Ureter (tissue), 1 donor: Measurements from ENCODE around the gene TSPAN5. TPM values are rescaled to one million over a fixed set of nuclear protein-coding genes. Genes with fewer than 3 reads are reported as not detected.
"Not testable (repeated sequence)": the region's sequence is repeated elsewhere in the genome, so short reads cannot be mapped to it uniquely, and the experiment has no call there.

Experiments
- DNase-seq: peaks from one replicate; pipeline ENCODE4 v3.0.0-alpha.2; 2020; ENCODE audit warnings: low spot score
- total RNA-seq: library from RNA; stranded (reverse); gene quantifications from one replicate; pipeline ENCODE4 v1.2.4, GENCODE V29; 2023
- donor health status: DM: yes; HTN: yes; CAD: no.

Gene TSPAN5
- total RNA-seq, 1 donor from 2014 or later, result 14.2 TPM

DNA sequence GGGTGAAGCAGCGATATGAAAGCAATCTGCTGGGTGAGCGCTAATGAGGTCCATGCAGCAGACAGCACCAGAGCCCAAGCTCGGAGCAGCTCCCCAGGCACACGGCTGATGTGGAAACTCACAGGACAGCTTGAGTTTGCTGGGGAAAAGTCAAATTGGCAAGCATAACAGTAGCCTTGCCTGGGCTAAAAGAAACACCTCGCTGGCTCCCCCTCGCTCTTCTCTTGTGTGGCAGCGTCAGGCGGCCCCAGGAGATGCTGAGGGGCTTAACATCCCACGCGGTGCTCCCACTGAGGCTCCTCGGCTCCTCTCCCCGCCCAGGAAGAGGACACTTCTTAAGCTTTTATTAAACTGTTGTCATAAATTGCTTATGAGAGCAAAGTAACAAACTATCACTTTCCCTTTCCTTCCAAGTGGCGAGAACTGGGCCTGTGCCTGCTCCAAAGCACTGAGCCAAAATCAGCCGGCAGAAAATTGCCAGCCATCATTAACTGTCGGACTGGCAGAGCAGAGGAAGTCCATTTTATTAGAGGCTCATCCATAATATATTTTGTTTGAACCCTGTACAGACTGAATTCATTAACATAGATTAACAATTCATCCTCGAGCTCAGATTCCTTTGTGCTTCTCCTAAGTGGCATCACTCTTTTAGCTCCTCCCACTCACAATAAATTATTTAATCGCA, 111.4 kb downstream of the TSPAN5 start:
- DNase-seq, result no peak

DNA sequence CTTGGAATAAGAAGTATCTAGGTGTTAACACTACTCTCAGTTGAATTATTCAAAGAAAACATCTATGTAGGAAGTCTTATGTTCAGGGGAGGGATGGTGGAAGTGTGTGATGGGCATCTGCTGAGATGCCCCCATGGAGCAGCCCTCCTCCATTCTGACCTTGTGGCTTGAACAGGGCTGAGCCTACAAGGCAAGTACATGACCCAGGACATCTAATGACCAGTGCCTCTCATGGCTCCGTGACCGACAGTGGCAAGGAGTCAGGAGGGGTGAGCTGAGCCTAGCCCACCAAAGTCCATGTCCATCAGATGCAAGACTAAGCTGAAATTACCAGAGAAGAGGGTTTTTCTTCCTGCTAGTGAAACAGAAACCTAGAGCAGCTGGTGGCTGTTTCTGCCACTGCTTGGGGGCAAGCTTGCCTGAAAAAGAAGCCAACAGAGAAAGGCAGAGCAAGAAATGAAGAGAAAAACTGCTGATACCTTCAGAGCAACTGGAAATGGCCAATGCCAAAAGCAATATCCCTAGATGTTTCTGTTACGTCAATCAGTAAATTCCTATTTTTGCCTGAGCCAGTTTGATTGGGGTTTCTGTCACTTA, 113.5 kb downstream of the TSPAN5 start:
- DNase-seq, result no peak

GRCh38 chr4:98544141-98544817, 114.1 kb downstream of the TSPAN5 start:
- no peak for DNase-seq

GRCh38 chr4:98542011-98542410, 116.4 kb downstream of the TSPAN5 start:
- no peak for DNase-seq

GRCh38 chr4:98540803-98541202, 117.6 kb downstream of the TSPAN5 start:
- DNase-seq, result no peak

DNA sequence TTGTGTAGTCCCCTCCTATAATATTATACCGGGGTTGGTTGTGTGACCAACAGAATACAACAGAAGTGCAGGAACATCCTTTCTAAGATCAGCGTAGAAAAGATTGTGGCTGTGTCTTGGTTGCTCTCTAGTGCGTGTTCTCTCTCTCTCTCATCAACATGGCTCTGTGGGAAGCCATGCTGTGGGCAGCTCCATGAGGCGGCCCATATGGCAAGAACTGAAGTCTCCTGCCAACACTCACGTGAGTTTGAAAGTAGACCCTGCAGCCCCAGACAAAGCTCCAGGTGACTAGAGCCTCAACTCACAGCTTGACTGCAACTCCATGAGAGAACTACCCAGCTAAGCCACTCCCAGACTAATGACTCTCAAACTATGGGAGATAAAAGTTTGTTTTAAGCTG, 118.7 kb downstream of the TSPAN5 start:
- DNase-seq, result no peak

GRCh38 chr4:98539299-98539698, 119.1 kb downstream of the TSPAN5 start:
- DNase-seq, result no peak

DNA sequence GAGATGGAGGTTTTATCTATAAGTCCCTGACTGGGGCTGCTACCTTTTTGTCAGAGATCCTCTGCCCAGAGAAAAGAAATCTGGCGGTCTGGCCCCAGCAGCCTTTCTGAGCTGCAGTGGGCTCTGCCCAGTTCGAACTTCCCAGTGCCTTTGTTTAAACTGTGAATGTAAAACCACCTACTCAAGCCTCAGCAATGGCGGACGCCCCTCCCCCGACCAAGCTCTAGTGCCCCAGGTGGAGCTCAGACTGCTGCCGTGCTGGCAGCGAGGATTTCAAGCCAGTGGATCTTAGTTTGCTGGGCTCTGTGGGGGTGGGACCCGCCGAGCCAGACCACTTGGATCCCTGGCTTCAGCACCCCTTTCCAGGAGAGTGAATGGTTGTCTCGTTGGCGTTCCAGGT, 121.8 kb downstream of the TSPAN5 start:
- no peak for DNase-seq

- not testable (repeated sequence) for DNase-seq
Measured at GRCh38 chr4:98534146-98534545, 124.3 kb downstream of the TSPAN5 start.

DNA sequence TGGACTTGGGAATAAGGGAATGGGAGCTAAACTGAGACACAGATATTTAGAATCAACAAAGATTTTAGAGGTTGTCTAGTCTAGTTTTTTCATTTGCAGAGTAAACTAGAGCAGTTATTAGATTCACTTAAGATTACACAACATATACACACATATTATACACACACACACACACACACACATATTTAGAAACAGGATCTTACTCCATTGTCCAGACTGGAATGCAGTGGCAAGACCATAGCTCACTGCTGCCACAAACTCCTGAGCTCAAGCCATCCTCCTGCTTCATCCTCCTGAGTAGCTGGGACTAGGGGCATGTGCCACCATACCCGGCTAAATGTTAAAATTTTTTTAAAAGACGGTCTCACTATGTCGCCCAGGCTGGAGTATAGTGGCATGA, 127.8 kb downstream of the TSPAN5 start:
- DNase-seq, result no peak

DNA sequence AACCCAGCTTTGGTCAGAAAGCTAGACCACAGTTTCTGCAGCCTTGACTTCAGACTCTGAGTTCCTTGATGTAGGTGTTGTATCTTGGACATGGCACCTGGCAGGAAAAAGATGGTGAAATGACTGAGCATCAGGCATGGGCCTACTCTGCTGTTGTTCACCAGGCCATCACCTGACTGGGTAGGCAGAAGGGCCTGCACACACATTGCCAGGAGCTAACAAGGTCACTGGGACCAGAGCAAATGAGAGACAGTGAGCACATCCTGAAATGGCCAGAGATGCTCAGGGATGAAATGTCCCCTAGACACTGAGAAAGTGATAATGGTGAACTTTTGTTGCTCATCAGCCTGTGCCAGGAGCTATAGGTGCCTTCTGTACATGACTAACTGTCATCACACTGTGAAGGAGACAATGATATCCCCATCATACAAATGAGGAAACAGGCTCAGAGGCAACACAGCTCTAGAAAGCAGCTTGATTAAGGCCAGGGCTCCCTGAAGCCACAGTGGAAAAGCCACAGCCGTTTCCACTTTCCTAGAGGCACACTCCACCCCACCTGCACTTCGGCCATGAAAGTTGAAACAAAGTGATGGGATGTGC, 128.3 kb downstream of the TSPAN5 start:
- DNase-seq, result no peak

DNA sequence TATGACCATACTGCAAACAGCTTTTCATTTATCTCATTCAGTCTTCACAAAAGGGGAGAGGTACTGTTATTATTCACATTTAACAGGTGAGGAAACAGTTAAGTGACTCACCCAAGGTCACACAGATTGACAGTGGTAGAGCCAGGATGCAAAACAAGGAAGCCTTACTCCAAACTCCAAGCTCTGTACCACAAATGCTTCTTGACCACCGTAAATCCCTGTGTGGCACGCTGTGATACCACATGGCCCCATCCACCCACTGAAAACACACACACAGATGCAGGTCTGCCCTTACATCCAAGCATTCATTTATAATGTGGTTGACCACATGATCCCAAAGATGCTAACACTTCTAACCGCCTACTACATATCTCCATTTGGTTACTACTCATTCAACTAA, 129.5 kb downstream of the TSPAN5 start:
- DNase-seq, result no peak

DNA sequence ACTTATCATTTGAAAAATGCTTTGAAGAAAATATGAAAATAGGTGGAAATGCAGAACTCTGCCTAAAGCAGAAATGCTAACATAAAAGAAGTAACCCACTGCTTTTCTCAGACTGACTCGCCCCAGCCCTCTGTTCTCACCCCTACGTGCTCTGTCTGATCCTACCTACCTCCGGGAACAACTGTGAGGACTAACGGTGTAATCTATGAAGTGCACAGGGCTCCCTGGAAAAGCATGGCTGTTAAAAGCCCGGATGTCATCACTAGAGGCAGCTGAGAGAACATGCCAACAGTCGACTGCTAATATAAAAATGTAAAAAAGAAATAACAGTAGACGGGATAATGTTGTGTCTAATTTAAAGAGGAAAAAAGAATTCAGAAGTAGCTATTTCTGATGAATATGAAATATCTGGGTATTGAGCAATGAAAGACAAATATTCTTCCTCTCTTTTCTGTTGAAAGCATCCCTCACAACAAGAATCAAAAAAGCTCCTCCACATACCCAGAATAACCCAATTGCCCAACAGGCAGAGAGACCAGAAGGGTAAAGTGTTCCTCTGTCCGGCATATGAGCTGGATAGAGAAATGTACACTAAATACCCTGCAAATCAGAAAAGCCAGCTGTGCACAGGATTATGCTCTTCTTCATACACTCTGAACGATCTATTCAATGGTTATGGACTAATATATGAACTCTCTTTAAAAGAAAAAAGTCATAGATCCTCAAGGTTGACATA, 130.7 kb downstream of the TSPAN5 start:
- DNase-seq, result no peak

DNA sequence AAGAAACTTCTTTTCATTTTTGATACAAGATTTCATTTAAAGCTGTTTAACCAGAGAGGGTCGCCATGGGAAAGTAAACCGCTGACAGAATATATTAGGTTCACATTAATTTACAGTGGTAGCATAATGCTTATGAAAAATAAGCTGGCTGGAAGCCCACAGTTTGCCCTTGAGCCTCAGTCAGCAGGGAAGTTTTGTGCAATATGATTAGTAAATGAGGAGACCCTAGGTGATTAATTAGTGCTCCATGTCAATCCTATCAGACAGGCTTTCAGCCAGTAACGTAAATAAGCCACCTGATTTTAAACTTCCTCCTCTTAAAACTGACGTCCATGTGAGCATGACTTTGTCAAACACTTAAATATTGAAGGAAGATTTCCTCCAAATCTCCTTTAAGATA, 134.2 kb downstream of the TSPAN5 start:
- DNase-seq, result no peak

- DNase-seq, result no peak
Measured at GRCh38 chr4:98522636-98523395, 135.6 kb downstream of the TSPAN5 start.

- DNase-seq, result no peak
Measured at GRCh38 chr4:98522062-98522461, 136.3 kb downstream of the TSPAN5 start.

GRCh38 chr4:98521486-98521885, 136.9 kb downstream of the TSPAN5 start:
- DNase-seq, result no peak

GRCh38 chr4:98519268-98519977, 139.0 kb downstream of the TSPAN5 start:
- DNase-seq, result no peak

DNA sequence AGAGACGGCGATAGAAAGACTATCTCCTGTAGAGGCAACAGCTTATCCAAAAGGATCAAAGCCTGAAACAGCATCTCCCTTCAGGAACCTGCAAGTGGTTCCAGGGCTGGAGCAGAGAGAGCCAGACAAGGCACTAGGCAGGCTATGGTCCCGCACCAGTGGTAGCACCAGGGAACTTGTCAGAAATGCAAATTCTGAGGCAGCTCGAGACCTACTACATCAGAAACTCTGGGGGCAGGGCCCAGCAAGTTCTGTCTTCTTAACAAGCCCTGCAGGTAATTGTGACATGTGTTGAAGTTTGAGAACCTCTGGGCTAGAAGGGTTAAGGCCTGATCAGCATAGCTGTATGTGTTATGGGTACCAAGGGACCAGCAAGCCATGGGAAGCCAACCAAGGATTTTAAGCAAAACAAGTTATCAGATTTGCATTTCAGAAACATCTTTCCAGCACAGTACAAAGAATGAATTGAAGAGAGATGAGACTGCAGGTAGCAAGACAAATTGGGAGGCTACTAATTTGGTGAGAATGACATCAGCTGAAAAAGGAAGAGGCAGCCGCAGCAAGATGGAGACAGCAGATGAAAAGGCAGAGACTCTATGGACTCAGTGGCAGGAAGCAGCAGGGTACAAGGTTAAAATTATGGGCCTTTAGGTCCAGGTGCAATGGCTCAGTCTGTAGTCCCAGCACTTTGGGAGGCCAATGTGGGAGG, 139.7 kb downstream of the TSPAN5 start:
- no peak for DNase-seq
